ENCODE data around the gene ALAD.

ALAD gene

DNA sequence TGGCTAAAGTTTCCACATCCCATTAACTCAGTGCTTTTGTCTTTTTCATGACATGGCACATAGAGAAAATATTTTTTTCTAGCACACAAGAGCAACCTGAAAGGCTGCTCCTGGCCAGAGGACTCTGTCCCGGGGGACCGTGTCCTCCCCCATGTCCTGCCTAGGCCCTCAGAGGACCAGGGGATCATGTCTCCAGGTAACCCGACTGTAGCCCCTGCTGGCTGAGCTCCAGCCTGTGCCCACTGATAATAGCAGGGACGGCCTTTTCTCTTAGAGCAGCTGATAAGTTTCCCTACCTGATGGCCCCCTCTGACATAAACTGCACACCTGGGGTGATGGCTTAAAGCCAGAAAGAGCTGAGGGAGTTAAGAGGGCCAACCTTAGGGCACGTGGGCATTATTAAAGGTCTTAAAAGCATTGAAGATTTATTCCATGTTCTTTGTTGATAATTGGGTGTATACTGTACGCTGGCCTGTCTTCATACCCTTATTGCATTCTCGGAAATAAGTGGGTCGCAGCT, 30.2 kb downstream of the ALAD start:
- Histone ChIP-seq H3K79me2 (ENCODE audit: control insufficient read depth, low read length) (peaks cover 9% of the 10 kb centered on the region), H4K20me1 (ENCODE audit: control insufficient read depth, insufficient read depth, low read depth, low read length) (no peaks in the 10 kb centered on the region), H3K4me2 (ENCODE audit: low read length) (no peak overlapping the region), H3K4me3 (ENCODE audit: low read length) (no peak overlapping the region), H3K36me3 (ENCODE audit: control insufficient read depth, low read length) (peaks cover 29% of the 10 kb centered on the region), H3K27ac (ENCODE audit: low read depth, low read length) (no peak overlapping the region), H3F3A (ENCODE audit: control insufficient read depth, insufficient read depth) (no peaks in the 10 kb centered on the region), H3K9me2 (replicated peaks; ENCODE audit: control insufficient read depth, low read length) (no peaks in the 10 kb centered on the region), H3K9me3 (ENCODE audit: control insufficient read depth, insufficient read depth, low read length) (no peaks in the 10 kb centered on the region), H3K4me1 (ENCODE audit: control insufficient read depth, low read length) (peaks cover 5% of the 10 kb centered on the region), H3K27me3 (ENCODE audit: control insufficient read depth, low read length) (no peaks in the 10 kb centered on the region)
- TF ChIP-seq, protein P1, sequence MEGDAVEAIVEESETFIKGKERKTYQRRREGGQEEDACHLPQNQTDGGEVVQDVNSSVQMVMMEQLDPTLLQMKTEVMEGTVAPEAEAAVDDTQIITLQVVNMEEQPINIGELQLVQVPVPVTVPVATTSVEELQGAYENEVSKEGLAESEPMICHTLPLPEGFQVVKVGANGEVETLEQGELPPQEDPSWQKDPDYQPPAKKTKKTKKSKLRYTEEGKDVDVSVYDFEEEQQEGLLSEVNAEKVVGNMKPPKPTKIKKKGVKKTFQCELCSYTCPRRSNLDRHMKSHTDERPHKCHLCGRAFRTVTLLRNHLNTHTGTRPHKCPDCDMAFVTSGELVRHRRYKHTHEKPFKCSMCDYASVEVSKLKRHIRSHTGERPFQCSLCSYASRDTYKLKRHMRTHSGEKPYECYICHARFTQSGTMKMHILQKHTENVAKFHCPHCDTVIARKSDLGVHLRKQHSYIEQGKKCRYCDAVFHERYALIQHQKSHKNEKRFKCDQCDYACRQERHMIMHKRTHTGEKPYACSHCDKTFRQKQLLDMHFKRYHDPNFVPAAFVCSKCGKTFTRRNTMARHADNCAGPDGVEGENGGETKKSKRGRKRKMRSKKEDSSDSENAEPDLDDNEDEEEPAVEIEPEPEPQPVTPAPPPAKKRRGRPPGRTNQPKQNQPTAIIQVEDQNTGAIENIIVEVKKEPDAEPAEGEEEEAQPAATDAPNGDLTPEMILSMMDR (IDR thresholded peaks at IDR 0.05; ENCODE audit: low read depth, low read length, poor library complexity, severe bottlenecking), result no peak
- no peak for TF ChIP-seq EZH2phosphoT487 (IDR thresholded peaks at IDR 0.05; ENCODE audit: borderline replicate concordance, low read length)

DNA sequence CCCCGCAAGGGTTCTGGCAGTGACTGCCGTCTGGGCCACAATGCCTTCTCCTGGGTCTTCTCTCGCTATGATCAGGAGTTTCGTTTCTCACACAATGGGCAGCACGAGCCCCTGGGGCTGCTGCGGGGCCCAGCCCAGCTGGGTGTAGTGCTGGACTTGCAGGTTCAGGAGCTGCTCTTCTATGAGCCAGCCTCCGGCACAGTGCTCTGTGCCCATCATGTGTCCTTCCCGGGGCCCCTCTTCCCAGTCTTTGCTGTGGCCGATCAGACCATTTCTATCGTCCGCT, 31.3 kb downstream of the ALAD start:
- Histone ChIP-seq H3K79me2 (ENCODE audit: control insufficient read depth, low read length) (no peaks in the 10 kb centered on the region), H3K9me3 (ENCODE audit: control insufficient read depth, insufficient read depth, low read length) (no peaks in the 10 kb centered on the region), H3K36me3 (ENCODE audit: control insufficient read depth, low read length) (peaks cover 21% of the 10 kb centered on the region), H3K27me3 (ENCODE audit: control insufficient read depth, low read length) (no peaks in the 10 kb centered on the region), H3F3A (ENCODE audit: control insufficient read depth, insufficient read depth) (no peaks in the 10 kb centered on the region), H3K27ac (ENCODE audit: low read depth, low read length) (no peak overlapping the region), H3K4me3 (ENCODE audit: low read length) (no peak overlapping the region), H3K4me1 (ENCODE audit: control insufficient read depth, low read length) (no peaks in the 10 kb centered on the region), H3K4me2 (ENCODE audit: low read length) (no peak overlapping the region), H3K9me2 (replicated peaks; ENCODE audit: control insufficient read depth, low read length) (no peaks in the 10 kb centered on the region), H4K20me1 (ENCODE audit: control insufficient read depth, insufficient read depth, low read depth, low read length) (no peaks in the 10 kb centered on the region)
- TF ChIP-seq, protein P1 (IDR thresholded peaks at IDR 0.05; ENCODE audit: low read depth, low read length, poor library complexity, severe bottlenecking), result no peak
- no peak for TF ChIP-seq EZH2phosphoT487 (IDR thresholded peaks at IDR 0.05; ENCODE audit: borderline replicate concordance, low read length)

DNA sequence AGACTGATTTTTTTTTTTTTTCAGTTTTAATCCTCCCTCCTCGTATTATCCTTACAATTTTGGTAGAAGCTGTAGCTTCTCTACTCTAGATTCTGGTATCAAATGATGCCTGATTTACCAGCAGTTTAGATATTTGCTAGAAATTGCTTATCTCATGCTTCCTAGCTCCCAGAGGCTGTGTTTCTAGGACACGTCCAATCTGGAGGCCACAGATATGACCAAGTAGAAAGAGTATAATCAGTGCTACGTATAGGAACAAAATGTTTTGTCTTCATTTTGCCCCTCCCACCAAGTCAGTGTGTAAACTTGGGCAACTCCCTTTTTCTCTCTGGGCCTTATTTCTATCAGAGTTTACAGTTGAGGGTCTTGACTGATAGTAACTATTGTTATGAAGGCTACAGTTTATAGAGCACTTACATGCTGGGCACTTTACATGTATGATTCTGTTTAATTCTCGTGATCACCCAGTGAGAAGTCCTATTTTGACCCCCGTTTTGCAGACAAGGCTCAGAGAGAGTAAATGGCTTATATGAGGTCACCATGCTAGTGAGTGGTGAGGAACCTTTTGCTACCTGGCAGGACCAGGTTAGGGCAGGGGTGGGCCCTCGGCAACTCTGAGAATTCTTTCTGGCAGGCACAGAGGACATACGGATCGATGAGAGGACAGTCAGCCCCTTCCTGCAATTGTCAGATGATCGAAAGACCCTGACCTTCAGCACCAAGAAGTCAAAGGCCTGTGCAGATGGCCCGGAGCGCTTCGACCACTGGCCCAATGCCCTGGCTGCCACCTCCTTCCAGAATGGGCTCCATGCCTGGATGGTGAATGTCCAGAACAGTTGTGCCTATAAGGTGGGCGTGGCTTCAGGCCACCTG, 31.9 kb downstream of the ALAD start:
- Histone ChIP-seq H3K9me3 (ENCODE audit: control insufficient read depth, insufficient read depth, low read length) (no peaks in the 10 kb centered on the region), H3K9me2 (replicated peaks; ENCODE audit: control insufficient read depth, low read length) (no peaks in the 10 kb centered on the region), H3K79me2 (ENCODE audit: control insufficient read depth, low read length) (no peaks in the 10 kb centered on the region), H3K27ac (ENCODE audit: low read depth, low read length) (no peak overlapping the region), H3K36me3 (ENCODE audit: control insufficient read depth, low read length) (peaks cover 17% of the 10 kb centered on the region), H4K20me1 (ENCODE audit: control insufficient read depth, insufficient read depth, low read depth, low read length) (no peaks in the 10 kb centered on the region), H3K4me2 (ENCODE audit: low read length) (no peak overlapping the region), H3F3A (ENCODE audit: control insufficient read depth, insufficient read depth) (no peaks in the 10 kb centered on the region), H3K27me3 (ENCODE audit: control insufficient read depth, low read length) (no peaks in the 10 kb centered on the region), H3K4me1 (ENCODE audit: control insufficient read depth, low read length) (no peaks in the 10 kb centered on the region), H3K4me3 (ENCODE audit: low read length) (no peak overlapping the region)
- no peak for TF ChIP-seq EZH2phosphoT487 (IDR thresholded peaks at IDR 0.05; ENCODE audit: borderline replicate concordance, low read length)
- TF ChIP-seq, protein P1 (IDR thresholded peaks at IDR 0.05; ENCODE audit: low read depth, low read length, poor library complexity, severe bottlenecking), result no peak

Measured in DOHH2 (cell line).